ENCODE data around the gene COMT.
A peak's percentile ranks its signal among the peaks of the same experiment; 100 is the strongest.

COMT gene

DNA sequence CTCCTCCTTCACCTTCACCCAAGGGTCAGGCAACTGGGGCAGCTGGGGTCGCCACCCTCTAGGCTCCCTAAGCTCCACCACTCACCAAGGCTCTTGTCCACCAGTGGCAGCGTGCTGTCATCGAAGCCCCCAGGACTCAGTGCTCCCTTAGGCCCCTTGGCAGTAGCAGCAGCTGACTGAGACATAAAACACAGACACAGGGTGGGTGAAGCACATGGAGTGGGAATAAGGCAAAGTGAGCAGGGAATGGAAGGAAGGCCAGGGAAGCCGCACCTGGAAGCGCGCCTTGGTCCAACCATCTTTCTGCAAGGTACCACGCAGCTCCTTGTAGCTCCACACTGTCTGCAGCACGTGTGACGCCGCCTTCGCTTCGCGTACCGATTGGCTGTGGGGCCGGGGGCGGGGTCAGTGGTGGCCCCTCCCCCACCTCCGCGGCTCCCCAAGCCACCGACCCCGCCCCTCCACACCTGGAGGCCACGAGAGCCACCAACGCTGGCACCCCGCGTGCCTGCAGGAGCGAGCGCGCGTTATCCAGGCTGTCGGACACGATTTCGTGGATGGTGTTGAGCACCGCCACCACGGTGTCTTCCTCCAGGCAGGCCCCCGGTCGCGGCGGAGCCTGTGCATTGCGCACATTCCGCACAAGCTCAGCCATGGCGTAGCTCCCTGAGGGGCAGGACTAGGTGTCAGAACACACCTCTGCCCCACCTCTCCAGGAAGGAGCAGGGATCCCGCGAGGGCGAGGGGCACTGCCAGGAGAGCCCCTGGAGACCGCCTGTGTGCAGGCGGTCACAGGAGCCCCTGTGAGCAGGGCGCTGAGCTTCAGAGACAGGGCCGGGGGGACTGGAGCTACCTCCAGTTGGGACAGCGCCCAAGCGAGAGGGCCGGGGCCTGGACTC is 31.3 kb downstream of the COMT start:
- in situ Hi-C loops (cut with HindIII; ENCODE audit: low sequenced_read_pairs), result no loop called here
- no peak for DNase-seq (ENCODE audit: low read depth, low spot score)
- no peak overlapping the region for H3K4me3 ChIP-seq (ENCODE audit: low read depth, low read length)
- TF ChIP-seq CTCF (IDR thresholded peaks at IDR 0.05; ENCODE audit: low read depth, low read length), result no peak

DNA sequence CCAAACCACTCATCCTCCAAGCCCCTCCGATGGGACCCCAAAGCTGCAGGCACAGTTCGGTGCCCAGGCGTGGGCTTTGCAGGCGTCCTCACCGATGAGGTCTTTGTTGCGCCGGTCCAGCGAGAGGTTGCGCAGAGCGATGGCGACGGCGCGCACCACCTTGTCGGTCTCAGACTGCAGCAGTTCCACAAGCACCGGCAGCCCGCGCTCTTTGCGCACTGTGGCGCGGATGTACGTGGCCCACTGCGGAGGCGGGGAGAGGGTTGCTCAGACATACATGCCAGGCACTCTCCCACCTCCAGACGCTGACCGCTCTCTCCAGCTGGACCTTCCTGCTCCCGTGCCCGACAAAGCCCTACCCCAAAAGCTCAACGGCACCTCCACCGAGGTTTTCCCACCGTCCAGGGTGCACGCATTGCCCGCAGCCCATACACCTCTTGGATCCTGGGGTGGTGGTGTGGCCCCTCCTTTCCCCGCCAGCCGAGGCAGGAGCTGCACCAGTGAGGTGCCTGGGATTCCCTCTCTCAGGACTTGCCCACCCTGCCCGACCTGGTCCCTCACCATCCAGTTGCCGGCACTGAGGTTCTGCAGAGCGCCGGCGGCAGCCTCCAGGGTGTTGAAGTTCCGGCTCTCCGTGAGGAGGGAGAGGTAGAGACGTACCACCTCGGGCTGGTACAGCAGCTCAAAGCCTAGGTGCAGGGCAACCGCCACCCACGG is 32.1 kb downstream of the COMT start:
- TF ChIP-seq CTCF (IDR thresholded peaks at IDR 0.05; ENCODE audit: low read depth, low read length), result no peak
- in situ Hi-C loops (cut with HindIII; ENCODE audit: low sequenced_read_pairs), result no loop called here
- no peak for DNase-seq (ENCODE audit: low read depth, low spot score)
- no peak overlapping the region for H3K4me3 ChIP-seq (ENCODE audit: low read depth, low read length)

GRCh38 chr22:19974268-19974861 is 32.8 kb downstream of the COMT start:
- TF ChIP-seq CTCF (IDR thresholded peaks at IDR 0.05; ENCODE audit: low read depth, low read length), result no peak
- in situ Hi-C loops (cut with HindIII; ENCODE audit: low sequenced_read_pairs), result no loop called here
- no peak overlapping the region for H3K4me3 ChIP-seq (ENCODE audit: low read depth, low read length)
- peak; percentile 77 for DNase-seq (ENCODE audit: low read depth, low spot score)

GRCh38 chr22:19974935-19975706 is 33.5 kb downstream of the COMT start:
- in situ Hi-C loops (cut with HindIII; ENCODE audit: low sequenced_read_pairs), result no loop called here
- no peak for TF ChIP-seq CTCF (IDR thresholded peaks at IDR 0.05; ENCODE audit: low read depth, low read length)
- DNase-seq (ENCODE audit: low read depth, low spot score), result no peak
- H3K4me3 ChIP-seq (ENCODE audit: low read depth, low read length), result no peak overlapping the region

DNA sequence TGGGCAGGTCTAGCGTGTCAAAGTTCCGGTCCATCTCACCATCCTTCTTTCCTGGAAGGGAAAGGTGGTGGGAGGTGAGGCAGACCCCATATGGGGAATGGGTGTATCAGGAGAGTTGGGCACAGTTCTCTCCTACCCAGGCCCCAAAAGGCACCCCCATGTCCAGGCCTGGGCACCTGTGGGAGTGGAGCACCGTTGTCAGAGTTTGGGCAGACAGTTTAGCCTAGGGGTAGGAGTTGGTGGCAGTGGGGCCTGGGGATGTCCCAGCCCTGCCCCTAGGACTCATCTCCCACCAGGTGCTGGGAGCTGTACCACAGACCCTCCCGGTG is 34.1 kb downstream of the COMT start:
- H3K4me3 ChIP-seq (ENCODE audit: low read depth, low read length), result no peak overlapping the region
- DNase-seq (ENCODE audit: low read depth, low spot score), result no peak
- TF ChIP-seq CTCF (IDR thresholded peaks at IDR 0.05; ENCODE audit: low read depth, low read length), result no peak
- in situ Hi-C loops (cut with HindIII; ENCODE audit: low sequenced_read_pairs), result no loop called here

DNA sequence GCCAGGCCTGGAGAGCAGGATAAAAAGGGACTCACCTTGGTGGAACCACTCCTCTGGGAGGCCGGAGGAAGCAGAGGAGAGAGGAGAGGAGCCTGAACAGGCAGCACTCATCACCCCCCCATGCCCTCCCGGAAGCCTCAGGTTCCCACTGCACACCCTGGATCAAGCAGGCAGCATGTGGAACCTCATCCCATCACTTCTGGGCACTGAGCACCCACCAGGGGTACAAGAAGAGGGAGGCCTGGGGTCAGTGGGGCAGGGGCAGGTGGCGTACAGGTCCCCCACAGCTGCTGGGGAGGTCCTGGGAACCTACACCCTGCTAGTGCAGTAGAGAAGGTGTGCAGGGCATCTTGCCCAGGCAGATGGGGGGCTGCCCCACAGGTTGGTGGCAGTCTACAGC is 35.1 kb downstream of the COMT start:
- no peak for DNase-seq (ENCODE audit: low read depth, low spot score)
- TF ChIP-seq CTCF (IDR thresholded peaks at IDR 0.05; ENCODE audit: low read depth, low read length), result no peak
- no peak overlapping the region for H3K4me3 ChIP-seq (ENCODE audit: low read depth, low read length)
- in situ Hi-C loops (cut with HindIII; ENCODE audit: low sequenced_read_pairs), result no loop called here

All from astrocyte of the spinal cord (primary cell).